Neuron (in vitro differentiated cells): ENCODE data around the gene SPDL1.

ENCODE experiments used
- H2AFZ ChIP-seq: one replicate; pipeline ENCODE4 v1.6.1; 2013; ENCODE audit warnings: low read depth, mild to moderate bottlenecking, inconsistent platforms, low read length, moderate library complexity
- H3K27me3 ChIP-seq: one replicate; pipeline ENCODE4 v1.6.1; 2013; ENCODE audit warnings: low read length; ENCODE audit not compliant: insufficient read depth
- H3K36me3 ChIP-seq: one replicate; pipeline ENCODE4 v1.6.1; 2013; ENCODE audit warnings: low read length; ENCODE audit not compliant: insufficient read depth
- H3K4me1 ChIP-seq: one replicate; pipeline ENCODE4 v1.6.1; 2013; ENCODE audit warnings: low read length; ENCODE audit not compliant: insufficient read depth
- H3K4me3 ChIP-seq: 2 replicates; pipeline ENCODE4 v1.5.1; 2013; ENCODE audit warnings: mild to moderate bottlenecking, low read length, moderate library complexity
- H3K9me3 ChIP-seq: one replicate; pipeline ENCODE4 v1.6.1; 2013; ENCODE audit warnings: low read length

Gene SPDL1

DNA sequence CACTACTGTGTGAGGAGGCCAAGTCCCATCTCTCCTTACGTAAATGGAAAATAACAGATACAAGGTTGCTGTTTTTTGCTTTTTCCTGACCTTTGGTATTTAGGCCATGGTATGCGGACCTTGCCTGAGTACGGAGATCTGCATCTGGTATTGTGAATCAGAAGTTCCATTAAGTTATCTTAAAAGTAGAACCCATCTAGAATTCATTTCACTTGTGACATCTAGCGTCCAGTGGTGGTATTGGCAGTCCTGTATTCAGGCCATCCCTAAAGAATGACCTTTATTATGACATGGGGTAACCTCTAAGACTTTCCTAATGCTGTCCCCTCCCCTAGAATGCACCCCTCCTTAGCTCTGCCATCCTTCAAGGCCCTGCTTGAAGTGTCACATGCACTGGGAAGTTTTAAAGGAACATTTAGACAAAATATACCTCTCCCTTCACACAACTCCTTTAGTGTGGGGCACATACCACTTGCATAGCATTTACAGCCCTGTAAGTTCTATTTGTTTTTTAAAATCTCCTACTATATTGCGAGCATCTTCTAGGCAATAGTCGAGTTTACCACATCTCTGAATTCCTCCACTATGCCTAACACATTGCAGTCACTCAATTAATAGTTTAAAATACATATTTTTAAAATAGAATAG lies 1.9 kb upstream of the SPDL1 start:
- Histone ChIP-seq H3K4me1 (peaks cover 6% of the 10 kb centered on the region), H2AFZ (no peak overlapping the region), H3K27me3 (peaks cover 5% of the 10 kb centered on the region), H3K4me3 (no peak overlapping the region), H3K9me3 (no peaks in the 10 kb centered on the region), H3K36me3 (no peaks in the 10 kb centered on the region)

- H3K9me3 ChIP-seq: no peaks in the 10 kb centered on the region
- peaks cover under 1% of the 10 kb centered on the region for H3K36me3 ChIP-seq
- H3K4me1 ChIP-seq: peaks cover 6% of the 10 kb centered on the region
- peak overlapping the region; percentile 99 for H2AFZ ChIP-seq
- peaks cover 3% of the 10 kb centered on the region for H3K27me3 ChIP-seq
- H3K4me3 ChIP-seq: peak overlapping the region; percentile 95
Measured at GRCh38 chr5:169583101-169583423, 511 bp upstream of the SPDL1 start.

DNA sequence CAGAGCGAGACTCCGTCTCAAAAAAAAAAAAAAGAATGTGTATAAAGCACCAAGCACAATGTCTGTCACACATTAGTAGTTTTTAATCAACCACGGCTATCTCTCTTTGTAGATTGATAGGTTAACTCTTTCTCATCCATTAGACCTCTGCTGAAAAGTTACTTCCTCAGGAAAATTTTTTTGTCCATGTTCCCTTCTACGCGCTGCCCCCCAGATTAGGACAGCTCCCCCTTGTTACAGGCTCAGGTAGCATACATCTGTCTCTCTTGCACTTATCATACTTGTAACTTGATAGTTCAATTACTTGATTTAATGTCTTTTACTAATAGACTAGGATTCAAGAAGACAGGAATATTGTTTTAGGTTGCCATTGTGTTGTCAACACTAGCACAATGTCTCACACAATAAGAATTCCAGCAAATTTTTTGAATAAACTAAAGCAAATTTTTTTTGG lies 1.5 kb downstream of the SPDL1 start:
- no peaks in the 10 kb centered on the region for H3K27me3 ChIP-seq
- H2AFZ ChIP-seq: no peak overlapping the region
- H3K4me1 ChIP-seq: peaks cover 6% of the 10 kb centered on the region
- peak overlapping the region; percentile 95 for H3K4me3 ChIP-seq
- H3K9me3 ChIP-seq: no peaks in the 10 kb centered on the region
- H3K36me3 ChIP-seq: peaks cover 20% of the 10 kb centered on the region

DNA sequence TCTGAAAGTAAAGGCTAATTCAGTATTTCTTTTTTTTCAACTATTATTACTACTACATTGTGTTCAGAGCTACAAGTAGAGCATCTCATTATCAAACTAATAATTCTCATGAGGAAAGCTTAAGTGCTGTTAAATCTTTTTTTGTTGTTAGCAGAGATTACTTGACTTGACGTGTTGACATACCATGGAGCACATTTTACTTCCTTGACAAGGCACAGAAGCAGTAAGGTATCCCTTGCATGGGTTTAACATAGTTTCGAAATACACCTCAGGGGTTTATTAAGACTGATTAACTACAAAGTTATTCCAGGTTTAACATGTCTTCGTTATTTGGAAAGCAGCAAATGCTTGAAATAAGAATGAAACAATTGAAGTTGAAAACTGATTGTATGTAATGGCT lies 7.0 kb downstream of the SPDL1 start:
- Histone ChIP-seq H3K9me3 (no peaks in the 10 kb centered on the region), H3K27me3 (no peaks in the 10 kb centered on the region), H2AFZ (no peak overlapping the region), H3K4me3 (no peak overlapping the region), H3K36me3 (peaks cover 70% of the 10 kb centered on the region), H3K4me1 (no peaks in the 10 kb centered on the region)

DNA sequence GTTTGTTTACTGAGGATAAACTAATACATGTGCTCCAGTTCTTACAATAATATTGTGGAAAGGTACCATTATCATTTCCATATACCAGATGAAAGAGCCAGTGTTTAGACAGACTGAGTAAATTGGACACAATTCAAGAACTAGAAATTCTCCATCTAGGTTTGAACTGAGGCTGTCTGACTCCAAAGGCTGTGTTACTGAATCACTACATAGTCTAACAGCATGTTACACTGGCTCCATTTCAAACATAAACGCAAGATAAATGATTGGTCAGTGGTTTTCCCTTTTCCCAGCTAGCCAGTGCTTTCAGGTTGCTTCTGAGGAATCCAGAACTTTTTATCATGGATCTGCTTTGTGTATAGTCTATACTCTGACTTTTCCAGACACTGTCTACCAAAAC lies 8.1 kb downstream of the SPDL1 start:
- no peaks in the 10 kb centered on the region for H3K4me1 ChIP-seq
- H3K36me3 ChIP-seq: peaks cover 80% of the 10 kb centered on the region
- no peak overlapping the region for H2AFZ ChIP-seq
- H3K27me3 ChIP-seq: no peaks in the 10 kb centered on the region
- no peak overlapping the region for H3K4me3 ChIP-seq
- H3K9me3 ChIP-seq: no peaks in the 10 kb centered on the region

GRCh38 chr5:169592937-169593650 lies 9.5 kb downstream of the SPDL1 start:
- Histone ChIP-seq H3K36me3 (peaks cover 92% of the 10 kb centered on the region), H3K27me3 (no peaks in the 10 kb centered on the region)

GRCh38 chr5:169595172-169595820 lies 11.7 kb downstream of the SPDL1 start:
- Histone ChIP-seq H3K36me3 (peaks cover 92% of the 10 kb centered on the region), H3K4me3 (no peak overlapping the region), H3K27me3 (no peaks in the 10 kb centered on the region), H3K4me1 (no peaks in the 10 kb centered on the region), H2AFZ (no peak overlapping the region), H3K9me3 (no peaks in the 10 kb centered on the region)

More at GRCh38 chr5:169592937-169593650, 9.5 kb downstream of the SPDL1 start:
- Histone ChIP-seq H3K4me3 (no peak overlapping the region), H3K9me3 (no peaks in the 10 kb centered on the region), H2AFZ (no peak overlapping the region), H3K4me1 (no peaks in the 10 kb centered on the region)

DNA sequence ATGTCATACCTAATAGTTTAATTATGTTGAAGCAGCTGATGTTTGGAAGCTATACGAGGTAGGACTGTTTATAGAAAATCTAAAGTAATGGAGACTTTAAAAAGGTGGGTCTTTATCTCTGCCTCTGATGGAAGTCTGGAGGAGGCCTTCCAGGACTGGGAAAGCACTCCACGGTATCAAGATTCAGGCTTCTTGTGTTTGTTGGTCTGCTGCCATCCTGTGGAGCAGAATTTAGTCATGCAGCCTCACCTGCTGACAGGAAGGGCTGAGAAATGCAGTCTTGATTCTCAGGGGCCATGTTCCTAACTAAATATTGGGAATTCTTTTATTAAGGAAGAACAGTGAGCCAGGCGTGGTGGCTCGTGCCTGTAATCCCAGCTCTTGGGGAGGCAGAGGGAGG lies 15.9 kb downstream of the SPDL1 start:
- Histone ChIP-seq H3K27me3 (no peaks in the 10 kb centered on the region), H3K36me3 (peaks cover 86% of the 10 kb centered on the region), H2AFZ (no peak overlapping the region), H3K4me3 (no peak overlapping the region), H3K9me3 (no peaks in the 10 kb centered on the region), H3K4me1 (no peaks in the 10 kb centered on the region)

DNA sequence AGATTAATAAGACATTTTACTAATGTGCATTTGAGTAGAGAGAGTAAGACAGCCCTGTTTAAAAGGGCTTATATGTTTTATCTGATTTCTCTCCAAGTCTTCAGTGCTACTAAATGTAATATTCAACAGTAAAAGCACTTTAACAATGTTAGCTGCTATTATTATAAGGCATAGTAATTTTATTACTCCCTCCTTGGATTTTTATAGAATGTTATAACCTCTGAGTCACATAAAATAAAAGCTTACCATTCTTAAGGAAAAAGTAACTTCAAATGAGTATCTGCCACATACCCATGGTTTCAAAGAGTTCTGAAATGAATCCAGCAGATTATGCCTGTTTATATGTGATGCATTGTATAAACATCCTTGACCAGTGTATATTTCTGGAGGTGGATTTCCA lies 19.0 kb downstream of the SPDL1 start:
- H2AFZ ChIP-seq: no peak overlapping the region
- peaks cover 57% of the 10 kb centered on the region for H3K36me3 ChIP-seq
- no peaks in the 10 kb centered on the region for H3K4me1 ChIP-seq
- H3K9me3 ChIP-seq: no peaks in the 10 kb centered on the region
- H3K4me3 ChIP-seq: no peak overlapping the region
- no peaks in the 10 kb centered on the region for H3K27me3 ChIP-seq

DNA sequence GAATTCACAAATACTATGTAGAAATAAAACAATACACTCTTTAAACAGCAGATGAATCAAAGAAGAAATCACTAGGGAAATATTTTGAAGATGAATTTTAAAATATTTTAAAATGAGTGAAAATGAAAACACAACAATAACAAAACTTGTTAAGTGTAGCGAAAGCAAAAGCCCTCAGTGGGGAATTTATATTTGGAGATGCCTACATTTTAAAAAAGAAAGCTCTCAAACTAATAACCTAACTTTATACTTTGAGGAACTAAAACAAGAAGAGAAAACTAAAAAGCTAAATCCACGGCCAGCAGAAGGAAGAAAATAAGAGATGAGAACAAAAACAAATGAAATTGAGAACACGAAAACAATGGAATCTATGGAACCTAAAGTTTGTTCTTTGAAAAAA lies 22.7 kb downstream of the SPDL1 start:
- no peaks in the 10 kb centered on the region for H3K27me3 ChIP-seq
- no peaks in the 10 kb centered on the region for H3K9me3 ChIP-seq
- no peak overlapping the region for H3K4me3 ChIP-seq
- peaks cover 22% of the 10 kb centered on the region for H3K36me3 ChIP-seq
- no peak overlapping the region for H2AFZ ChIP-seq
- H3K4me1 ChIP-seq: no peaks in the 10 kb centered on the region

DNA sequence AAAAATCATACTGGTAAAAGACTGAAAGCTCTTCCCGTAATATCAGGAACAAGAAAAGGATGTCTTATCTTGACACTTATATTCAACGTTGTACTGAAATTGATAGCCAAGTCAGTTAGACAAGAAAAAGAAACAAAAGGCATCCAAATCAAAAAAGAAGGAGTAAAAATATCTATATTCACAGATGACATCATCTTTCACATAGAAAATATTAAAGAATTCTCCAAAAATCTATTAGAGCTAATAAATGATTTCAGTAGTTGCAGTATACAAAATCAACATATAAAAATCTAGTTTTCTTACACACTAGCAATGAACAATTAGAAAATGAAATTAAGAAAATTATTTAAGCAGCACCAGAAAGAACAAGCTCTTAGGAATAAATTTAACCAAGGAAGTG lies 24.3 kb downstream of the SPDL1 start:
- Histone ChIP-seq H3K4me3 (no peak overlapping the region), H3K27me3 (no peaks in the 10 kb centered on the region), H3K4me1 (no peaks in the 10 kb centered on the region), H3K36me3 (peaks cover 6% of the 10 kb centered on the region), H2AFZ (no peak overlapping the region), H3K9me3 (no peaks in the 10 kb centered on the region)

- Histone ChIP-seq H3K36me3 (no peaks in the 10 kb centered on the region), H3K27me3 (no peaks in the 10 kb centered on the region), H3K4me1 (no peaks in the 10 kb centered on the region), H3K4me3 (no peak overlapping the region), H3K9me3 (no peaks in the 10 kb centered on the region), H2AFZ (no peak overlapping the region)
Measured at GRCh38 chr5:169609716-169610115, 26.1 kb downstream of the SPDL1 start.

DNA sequence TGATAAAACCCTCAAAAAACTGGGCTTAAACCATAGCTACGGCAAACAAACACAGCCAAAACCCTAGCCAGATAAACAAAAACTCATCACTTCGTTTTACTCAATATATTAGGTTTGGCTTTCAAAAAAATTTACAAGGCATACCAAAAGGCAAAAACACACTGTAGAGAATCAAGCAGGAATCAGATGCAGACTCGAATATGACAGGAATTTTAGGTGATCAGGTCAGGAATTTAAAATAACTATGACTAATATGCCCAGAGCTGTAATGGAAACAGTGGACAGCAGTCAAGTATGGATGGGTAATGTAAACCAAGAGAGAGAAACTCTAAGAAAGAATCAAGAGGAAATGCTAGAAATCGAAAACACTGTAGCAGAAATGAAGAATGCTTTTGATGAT lies 27.0 kb downstream of the SPDL1 start:
- Histone ChIP-seq H2AFZ (no peak overlapping the region), H3K4me3 (no peak overlapping the region), H3K4me1 (no peaks in the 10 kb centered on the region), H3K27me3 (no peaks in the 10 kb centered on the region), H3K36me3 (no peaks in the 10 kb centered on the region), H3K9me3 (no peaks in the 10 kb centered on the region)
